HEK293 (cell line): ENCODE measurements around the gene PSORS1C1.

Source experiments
- BCL6B ChIP-seq: fragments of 450-650 bp; formaldehyde crosslinking; IDR thresholded peaks from 2 replicates; pipeline ENCODE4 v1.5.1; 2017; ENCODE audit warnings: missing biosample characterization, missing genetic modification characterization
- GLI2 ChIP-seq: fragments of 450-650 bp; formaldehyde crosslinking; IDR thresholded peaks from 2 replicates; pipeline ENCODE4; 2017; ENCODE audit warnings: missing biosample characterization, missing genetic modification characterization, low read depth, borderline replicate concordance
- MZF1 ChIP-seq: fragments of 450-650 bp; formaldehyde crosslinking; IDR thresholded peaks from 2 replicates; pipeline ENCODE4 v1.5.1; 2017; ENCODE audit warnings: missing biosample characterization, missing genetic modification characterization, borderline replicate concordance
- TSHZ1 ChIP-seq: fragments of 450-650 bp; formaldehyde crosslinking; IDR thresholded peaks from 2 replicates; pipeline ENCODE4 v1.5.1; 2016; ENCODE audit warnings: missing biosample characterization, missing genetic modification characterization, borderline replicate concordance
- ZBTB7A ChIP-seq: fragments of 450-650 bp; formaldehyde crosslinking; IDR thresholded peaks from 2 replicates; pipeline ENCODE4 v1.5.1; 2016; ENCODE audit warnings: low read depth, missing biosample characterization, missing genetic modification characterization
- ZEB2 ChIP-seq: fragments of 450-650 bp; formaldehyde crosslinking; IDR thresholded peaks from 2 replicates; pipeline ENCODE4 v1.5.1; 2016; ENCODE audit warnings: missing biosample characterization, missing genetic modification characterization
- ZNF174 ChIP-seq: fragments of 450-650 bp; formaldehyde crosslinking; IDR thresholded peaks from 2 replicates; pipeline ENCODE4 v1.5.0; 2017; ENCODE audit warnings: missing biosample characterization, mild to moderate bottlenecking, missing genetic modification characterization
- ZNF324 ChIP-seq: fragments of 450-650 bp; formaldehyde crosslinking; IDR thresholded peaks from 2 replicates; pipeline ENCODE4 v1.5.1; 2016; ENCODE audit warnings: missing biosample characterization, missing genetic modification characterization
- ZNF350 ChIP-seq: fragments of 450-650 bp; formaldehyde crosslinking; IDR thresholded peaks from 2 replicates; pipeline ENCODE4 v1.5.0; 2017; ENCODE audit warnings: missing biosample characterization, mild to moderate bottlenecking, missing genetic modification characterization
- ZNF354C ChIP-seq: fragments of 450-650 bp; formaldehyde crosslinking; IDR thresholded peaks from 2 replicates; pipeline ENCODE4 v1.5.1; 2016; ENCODE audit warnings: missing biosample characterization, missing genetic modification characterization, low read depth, borderline replicate concordance
- ZNF398 ChIP-seq: fragments of 450-650 bp; formaldehyde crosslinking; IDR thresholded peaks from 2 replicates; pipeline ENCODE4 v1.5.1; 2017; ENCODE audit warnings: missing biosample characterization, missing genetic modification characterization
- ZNF426 ChIP-seq: fragments of 450-650 bp; formaldehyde crosslinking; IDR thresholded peaks from 2 replicates; pipeline ENCODE4 v1.5.1; 2017; ENCODE audit warnings: missing biosample characterization, missing genetic modification characterization, mild to moderate bottlenecking, inconsistent platforms, moderate library complexity
- ZNF449 ChIP-seq: fragments of 450-650 bp; formaldehyde crosslinking; IDR thresholded peaks from 2 replicates; pipeline ENCODE4 v1.5.1; 2017; ENCODE audit warnings: missing biosample characterization, mild to moderate bottlenecking, missing genetic modification characterization, moderate library complexity
- ZNF518A ChIP-seq: fragments of 450-650 bp; formaldehyde crosslinking; conservative IDR thresholded peaks from 2 replicates; pipeline ENCODE4 v1.5.1; 2016; ENCODE audit warnings: low read depth, missing biosample characterization, missing genetic modification characterization
- ZNF555 ChIP-seq: fragments of 450-650 bp; formaldehyde crosslinking; conservative IDR thresholded peaks from 2 replicates; pipeline ENCODE4 v1.5.1; 2017; ENCODE audit warnings: missing biosample characterization, mild to moderate bottlenecking, missing genetic modification characterization, inconsistent platforms
- ZNF623 ChIP-seq: fragments of 450-650 bp; formaldehyde crosslinking; IDR thresholded peaks from 2 replicates; pipeline ENCODE4 v1.5.1; 2016; ENCODE audit warnings: missing biosample characterization, missing genetic modification characterization
- ZNF624 ChIP-seq: fragments of 450-650 bp; formaldehyde crosslinking; IDR thresholded peaks from 2 replicates; pipeline ENCODE4 v1.5.1; 2017; ENCODE audit warnings: missing biosample characterization, missing genetic modification characterization
- ZNF670 ChIP-seq: fragments of 450-650 bp; formaldehyde crosslinking; IDR thresholded peaks from 2 replicates; pipeline ENCODE4 v1.5.1; 2016; ENCODE audit warnings: missing biosample characterization, missing genetic modification characterization, low read depth
- ZNF707 ChIP-seq: fragments of 450-650 bp; formaldehyde crosslinking; IDR thresholded peaks from 2 replicates; pipeline ENCODE4 v1.5.1; 2016; ENCODE audit warnings: missing biosample characterization, missing genetic modification characterization
- ZNF747 ChIP-seq: fragments of 450-650 bp; formaldehyde crosslinking; IDR thresholded peaks from 2 replicates; pipeline ENCODE4 v1.5.1; 2016; ENCODE audit warnings: missing biosample characterization, missing genetic modification characterization
- ZNF843 ChIP-seq: fragments of 450-650 bp; formaldehyde crosslinking; IDR thresholded peaks from 2 replicates; pipeline ENCODE4 v1.5.1; 2016; ENCODE audit warnings: missing biosample characterization, missing genetic modification characterization
- TF ChIP-seq, protein P1 (sequence below): fragments of 450-650 bp; formaldehyde crosslinking; IDR thresholded peaks from 2 replicates; pipeline ENCODE4 v1.5.1; 2017; ENCODE audit warnings: missing biosample characterization, missing genetic modification characterization

PSORS1C1 gene

GRCh38 chr6:31158863-31159855 is 44.6 kb downstream of the PSORS1C1 start (continued):
- TF ChIP-seq ZNF398 (peak; percentile 84), ZNF449 (no peak), ZNF354C (no peak), ZNF843 (tag by site-specific recombination) (no peak), BCL6B (no peak), ZEB2 (tag by site-specific recombination) (no peak), ZNF324 (no peak), GLI2 (tag by site-specific recombination) (no peak), ZNF174 (no peak), ZNF670 (no peak), TSHZ1 (no peak), ZBTB7A (tag by site-specific recombination) (no peak; the same call in 1 of the 2 replicates), MZF1 (tag by site-specific recombination) (no peak), ZNF707 (tag by site-specific recombination) (no peak), ZNF555 (tag by site-specific recombination) (no peak), ZNF624 (tag by site-specific recombination) (no peak), ZNF350 (tag by site-specific recombination) (no peak), ZNF518A (tag by site-specific recombination) (no peak), ZNF426 (tag by site-specific recombination) (no peak), ZNF623 (tag by site-specific recombination) (no peak), ZNF747 (no peak)
- TF ChIP-seq, protein P1, sequence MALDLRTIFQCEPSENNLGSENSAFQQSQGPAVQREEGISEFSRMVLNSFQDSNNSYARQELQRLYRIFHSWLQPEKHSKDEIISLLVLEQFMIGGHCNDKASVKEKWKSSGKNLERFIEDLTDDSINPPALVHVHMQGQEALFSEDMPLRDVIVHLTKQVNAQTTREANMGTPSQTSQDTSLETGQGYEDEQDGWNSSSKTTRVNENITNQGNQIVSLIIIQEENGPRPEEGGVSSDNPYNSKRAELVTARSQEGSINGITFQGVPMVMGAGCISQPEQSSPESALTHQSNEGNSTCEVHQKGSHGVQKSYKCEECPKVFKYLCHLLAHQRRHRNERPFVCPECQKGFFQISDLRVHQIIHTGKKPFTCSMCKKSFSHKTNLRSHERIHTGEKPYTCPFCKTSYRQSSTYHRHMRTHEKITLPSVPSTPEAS (tag by site-specific recombination) = no peak; the same call in 1 of the 2 replicates
